Suprapubic skin (tissue), 4 donors: ENCODE results near the gene LIMA1. TPM values are rescaled to one million over a fixed set of nuclear protein-coding genes. Genes with fewer than 3 reads are reported as not detected.
A peak's percentile ranks its signal among the peaks of the same experiment; 100 is the strongest.

Experiments
- DNase-seq, 2 donors: peaks; one replicate each; pipeline ENCODE4 v3.0.0-alpha.2; 2019; ENCODE audit warnings: low spot score in 2 of 2
- H3K27ac ChIP-seq: fragments of 200-600 bp; sonication (generic); one replicate; pipeline ENCODE4 v1.5.1; 2019
- H3K27me3 ChIP-seq: fragments of 200-600 bp; sonication (generic); one replicate; pipeline ENCODE4 v1.5.1; 2019
- H3K36me3 ChIP-seq: fragments of 200-600 bp; sonication (generic); one replicate; pipeline ENCODE4 v1.5.1; 2019
- H3K4me1 ChIP-seq: fragments of 200-600 bp; sonication (generic); one replicate; pipeline ENCODE4 v1.5.1; 2019
- H3K4me3 ChIP-seq: fragments of 200-600 bp; sonication (generic); one replicate; pipeline ENCODE4 v1.5.1; 2019; ENCODE audit warnings: mild to moderate bottlenecking
- H3K9me3 ChIP-seq: fragments of 200-600 bp; sonication (generic); one replicate; pipeline ENCODE4 v1.5.1; 2019
- CTCF ChIP-seq, 2 donors: fragments of 200-600 bp in 1 of 2; fragments of 450-650 bp in 1 of 2; sonication (generic) in 1 of 2; IDR thresholded peaks; one replicate each; pipeline ENCODE4 v1.5.1; 2016 to 2019; ENCODE audit warnings: antibody characterized with exemption in 2 of 2, mild to moderate bottlenecking in 1 of 2, moderate library complexity in 1 of 2
- EP300 ChIP-seq: sonication (generic); formaldehyde crosslinking; IDR thresholded peaks from one replicate; pipeline ENCODE4 v1.6.1; 2017; ENCODE audit warnings: antibody characterized with exemption
- POLR2A ChIP-seq, 2 donors: fragments of 450-650 bp; IDR thresholded peaks; one replicate each; pipeline ENCODE4 v1.6.1; 2017; ENCODE audit warnings: antibody characterized with exemption in 2 of 2, mild to moderate bottlenecking in 2 of 2, moderate library complexity in 2 of 2
- POLR2AphosphoS5 ChIP-seq, 3 donors: sonication (generic); formaldehyde crosslinking; IDR thresholded peaks; one replicate each; pipeline ENCODE4 v1.6.1; 2017; ENCODE audit warnings: antibody characterized with exemption in 3 of 3
- WGBS: methylation state at CpG from one replicate; pipeline ENCODE4 v1.1.5; 2018; 5-methylcytosine and 5-hydroxymethylcytosine counted together
- total RNA-seq, 4 donors: library from RNA; depleted of rRNA; stranded (reverse); fragments of >200 nt; gene quantifications; one replicate each; pipeline ENCODE4 v1.1.0, GENCODE V29; 2016

LIMA1 gene
- total RNA-seq, 4 donors from 2014 or later = 66.6 to 105 (median 89.6) TPM

GRCh38 chr12:50175716-50176026, 107.6 kb downstream of the LIMA1 start:
- no peak for DNase-seq
- no peak overlapping the region for H3K4me3 ChIP-seq
- peaks cover 46% of the 10 kb centered on the region for H3K36me3 ChIP-seq
- WGBS = 24% methylated on average over 1 of the region's 1 CpG
- H3K27ac ChIP-seq = no peak overlapping the region
- H3K4me1 ChIP-seq = peaks cover 4% of the 10 kb centered on the region
- TF ChIP-seq POLR2A (IDR thresholded peaks at IDR 0.05) = no peak
- no peak for TF ChIP-seq POLR2AphosphoS5 (IDR thresholded peaks at IDR 0.05)
- no peak for TF ChIP-seq EP300
- TF ChIP-seq CTCF (IDR thresholded peaks at IDR 0.05) = no peak
- H3K27me3 ChIP-seq = no peaks in the 10 kb centered on the region
- no peaks in the 10 kb centered on the region for H3K9me3 ChIP-seq

GRCh38 chr12:50174971-50175715, 108.2 kb downstream of the LIMA1 start:
- Histone ChIP-seq H3K27me3 (no peaks in the 10 kb centered on the region), H3K9me3 (no peaks in the 10 kb centered on the region), H3K27ac (no peak overlapping the region), H3K4me1 (peaks cover 4% of the 10 kb centered on the region), H3K4me3 (no peak overlapping the region), H3K36me3 (peaks cover 41% of the 10 kb centered on the region)
- TF ChIP-seq POLR2A (IDR thresholded peaks at IDR 0.05) (no peak), CTCF (IDR thresholded peaks at IDR 0.05) (peak; percentile 44 to 74)
- DNase-seq = no peak
- WGBS = 63% methylated on average over 16 of the region's 16 CpGs

GRCh38 chr12:50167049-50167828, 116.1 kb downstream of the LIMA1 start, which contains the start of gene CERS5:
CERS5 (minus strand) TSS chr12:50167369; CDS start chr12:50167297, 72 bp downstream.
- H3K27ac ChIP-seq = peak within 1 kb of the TSS; percentile 88
- no peaks in the 10 kb centered on the region for H3K36me3 ChIP-seq
- peak; percentile 98 to 99 for DNase-seq
- H3K4me1 ChIP-seq = peaks cover 21% of the 10 kb centered on the region
- WGBS = 1% methylated on average over 34 of the region's 70 CpGs
- H3K27me3 ChIP-seq = no peaks in the 10 kb centered on the region
- H3K9me3 ChIP-seq = no peaks in the 10 kb centered on the region
- TF ChIP-seq POLR2A (IDR thresholded peaks at IDR 0.05) = peak in 1 of 2 donors; percentile 72
- TF ChIP-seq POLR2AphosphoS5 (IDR thresholded peaks at IDR 0.05) = peak in 1 of 3 donors; percentile 28
- peak in 1 of 2 donors; percentile 40 for TF ChIP-seq CTCF (IDR thresholded peaks at IDR 0.05)
- TF ChIP-seq EP300 = no peak
- peak within 1 kb of the TSS; percentile 72 for H3K4me3 ChIP-seq

- DNase-seq = peak in 1 of 2 donors; percentile 75
- WGBS = 0% methylated on average over 11 of the region's 12 CpGs
- H3K27me3 ChIP-seq = no peaks in the 10 kb centered on the region
- no peaks in the 10 kb centered on the region for H3K9me3 ChIP-seq
- TF ChIP-seq POLR2AphosphoS5 (IDR thresholded peaks at IDR 0.05) (no peak), POLR2A (IDR thresholded peaks at IDR 0.05) (no peak), CTCF (IDR thresholded peaks at IDR 0.05) (no peak), EP300 (no peak)
- peaks cover 21% of the 10 kb centered on the region for H3K4me1 ChIP-seq
- peak overlapping the region; percentile 88 for H3K27ac ChIP-seq
- H3K4me3 ChIP-seq = peak overlapping the region; percentile 72
- H3K36me3 ChIP-seq = no peaks in the 10 kb centered on the region
Observed at GRCh38 chr12:50166799-50167048, 116.6 kb downstream of the LIMA1 start.

- Histone ChIP-seq H3K9me3 (no peaks in the 10 kb centered on the region), H3K27me3 (no peaks in the 10 kb centered on the region), H3K4me1 (peaks cover 21% of the 10 kb centered on the region), H3K36me3 (no peaks in the 10 kb centered on the region), H3K27ac (no peak overlapping the region), H3K4me3 (no peak overlapping the region)
- no peak for DNase-seq
- no peak for TF ChIP-seq POLR2AphosphoS5 (IDR thresholded peaks at IDR 0.05)
- TF ChIP-seq POLR2A (IDR thresholded peaks at IDR 0.05) = no peak
- no peak for TF ChIP-seq EP300
- no peak for TF ChIP-seq CTCF (IDR thresholded peaks at IDR 0.05)
- 83% methylated on average over 20 of the region's 20 CpGs for WGBS
Observed at GRCh38 chr12:50164963-50165362, 118.4 kb downstream of the LIMA1 start.
